GM12892 (cell line): Measurements from ENCODE around the gene DNASE2.

ENCODE experiments used
- POLR2A ChIP-seq: IDR thresholded peaks from 2 replicates; pipeline ENCODE4 v1.6.1; 2011; ENCODE audit warnings: low read depth, low read length, control low read depth
- POLR2AphosphoS5 ChIP-seq: IDR thresholded peaks from 2 replicates; pipeline ENCODE4 v1.6.1; 2011; ENCODE audit warnings: low read depth, low read length, control low read depth
- TAF1 ChIP-seq: IDR thresholded peaks from 2 replicates; pipeline ENCODE4 v1.6.1; 2011; ENCODE audit warnings: low read depth, mild to moderate bottlenecking, control low read depth, low read length, borderline replicate concordance

DNA sequence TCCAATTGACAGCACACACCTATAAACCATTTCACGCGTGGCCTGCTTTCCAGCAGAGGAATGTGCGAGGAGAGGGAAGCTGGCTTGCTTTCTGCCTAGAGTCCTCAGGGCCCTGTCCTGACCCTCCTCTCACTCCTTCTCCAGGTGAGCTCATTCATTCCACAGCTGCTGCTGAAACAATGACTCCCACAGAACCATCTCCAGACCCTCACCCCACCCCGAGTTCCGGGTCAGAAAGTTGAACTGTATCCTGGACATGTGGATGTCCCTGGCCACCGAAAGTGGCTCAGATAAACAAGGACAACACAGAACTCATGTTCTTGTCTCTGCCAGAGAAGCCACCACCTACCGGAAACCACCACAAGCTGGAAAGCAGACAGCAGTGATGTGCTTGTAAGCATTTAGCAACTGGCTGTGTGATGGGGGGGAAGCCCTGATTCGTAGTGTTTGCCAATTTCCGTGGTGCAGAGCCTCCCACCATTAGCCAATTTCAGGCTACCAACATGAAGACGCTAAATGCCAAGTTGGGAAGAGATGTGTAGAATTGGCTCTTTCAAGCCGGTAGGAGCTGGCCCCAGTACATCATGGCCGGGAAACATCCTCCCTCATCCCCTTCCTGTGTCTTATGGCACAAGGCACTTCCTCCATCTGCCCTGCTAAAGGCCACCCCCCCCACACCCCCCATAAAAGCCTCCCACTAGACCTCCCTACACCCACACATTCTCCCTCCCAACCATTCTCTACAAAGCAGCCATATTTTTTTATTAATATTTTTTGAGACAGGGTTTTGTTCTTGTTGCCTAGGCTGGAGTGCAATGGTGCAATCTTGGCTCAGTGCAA, 32.8 kb upstream of the DNASE2 start:
- peak; percentile 39; the same call in 1 of the 2 replicates for TF ChIP-seq POLR2A
- no peak for TF ChIP-seq TAF1
- TF ChIP-seq POLR2AphosphoS5: no peak
